SK-N-MC (cell line): ENCODE data around the gene ANXA8L1.
"Not testable (repeated sequence)": the region's sequence is repeated elsewhere in the genome, so short reads cannot be mapped to it uniquely, and the experiment has no call there.

Source experiments
- EZH2 ChIP-seq: fragments of 200-600 bp; sonication (generic); IDR thresholded peaks from one replicate; pipeline ENCODE4 v1.6.1; 2017; ENCODE audit warnings: antibody characterized with exemption
- POLR2AphosphoS5 ChIP-seq: IDR thresholded peaks from 2 replicates; pipeline ENCODE4 v1.6.1; 2012; ENCODE audit warnings: mild to moderate bottlenecking, low read depth, low read length, borderline replicate concordance

DNA sequence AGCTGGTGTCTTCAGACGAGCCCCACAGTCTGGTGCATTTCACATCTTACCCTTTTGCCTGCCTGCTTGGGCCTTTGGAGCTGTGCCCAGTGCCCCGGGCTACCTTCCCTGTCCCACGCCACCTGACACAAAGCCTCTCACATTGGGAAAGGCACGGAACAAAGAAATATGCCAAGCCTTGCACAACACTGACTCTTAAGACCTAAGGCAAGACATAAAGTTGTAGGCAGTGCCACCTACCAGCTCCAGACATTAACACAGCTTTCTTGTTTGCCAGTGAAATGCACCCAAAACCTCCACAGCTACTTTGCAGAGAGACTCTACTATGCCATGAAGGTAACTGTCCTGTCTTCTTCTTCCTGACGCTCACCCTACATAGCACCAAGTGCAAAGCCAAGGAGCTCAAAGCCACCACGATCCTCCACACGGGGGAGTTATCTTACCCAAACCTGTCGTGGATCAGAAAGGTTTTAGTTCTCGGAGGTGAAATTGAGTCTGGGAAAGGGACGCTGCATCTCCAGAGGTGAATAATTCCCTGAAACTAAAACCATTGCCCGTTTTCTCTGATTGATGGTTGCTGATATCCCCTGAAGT is 11.8 kb downstream of the ANXA8L1 start:
- not testable (repeated sequence) for TF ChIP-seq POLR2AphosphoS5, EZH2
